MG63 (cell line): Measurements from ENCODE around the gene PPP2R2C. TPM values are rescaled to one million over a fixed set of nuclear protein-coding genes. Genes with fewer than 3 reads are reported as not detected.

ENCODE experiments used
- DNase-seq: peaks from one replicate; pipeline ENCODE4 v3.0.0-alpha.2; 2020
- H3K27me3 ChIP-seq: fragments of 250-450 bp; sonication (Bioruptor Pico); 2 replicates; pipeline ENCODE4 v1.5.1; 2020; ENCODE audit warnings: mild to moderate bottlenecking, moderate library complexity
- H3K36me3 ChIP-seq: fragments of 250-450 bp; sonication (Bioruptor Pico); 2 replicates; pipeline ENCODE4 v1.5.1; 2020; ENCODE audit warnings: mild to moderate bottlenecking, moderate library complexity
- H3K4me3 ChIP-seq: fragments of 250-450 bp; sonication (Bioruptor Pico); 2 replicates; pipeline ENCODE4 v1.5.1; 2020; ENCODE audit warnings: mild to moderate bottlenecking, moderate library complexity
- H3K9me3 ChIP-seq: fragments of 250-450 bp; sonication (Bioruptor Pico); 2 replicates; pipeline ENCODE4 v1.5.1; 2020; ENCODE audit warnings: mild to moderate bottlenecking, moderate library complexity
- total RNA-seq: library from RNA; depleted of rRNA; stranded (reverse); fragments of >200 nt; shearing (Covaris generic); gene quantifications from 2 replicates; pipeline ENCODE4 v1.2.3, GENCODE V29; 2014; ENCODE audit warnings: low replicate concordance

Gene PPP2R2C
- total RNA-seq, 1 experiment from 2014 or later = 3.3 TPM

DNA sequence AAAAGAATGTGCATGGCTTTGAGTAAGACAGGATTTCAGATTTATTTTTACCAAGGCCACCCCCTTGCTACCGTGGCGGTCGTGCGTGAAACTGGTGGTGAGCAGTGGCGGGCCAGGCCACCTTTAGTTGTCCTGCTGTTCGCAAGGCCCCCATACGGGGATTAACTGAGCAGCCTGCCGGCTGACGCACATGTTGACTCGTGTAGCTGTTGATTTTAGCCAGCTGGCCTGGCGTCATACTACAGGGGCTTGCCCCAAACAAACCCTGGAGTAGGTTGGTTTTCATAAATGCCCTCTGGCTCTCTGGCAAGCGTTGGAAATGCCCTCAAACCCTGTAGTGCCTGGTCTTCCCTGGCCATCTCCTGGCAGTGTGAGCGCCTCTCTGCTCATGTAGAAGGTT lies 174.4 kb downstream of the PPP2R2C start:
- Histone ChIP-seq H3K9me3 (no peaks in the 10 kb centered on the region), H3K36me3 (no peaks in the 10 kb centered on the region)

DNA sequence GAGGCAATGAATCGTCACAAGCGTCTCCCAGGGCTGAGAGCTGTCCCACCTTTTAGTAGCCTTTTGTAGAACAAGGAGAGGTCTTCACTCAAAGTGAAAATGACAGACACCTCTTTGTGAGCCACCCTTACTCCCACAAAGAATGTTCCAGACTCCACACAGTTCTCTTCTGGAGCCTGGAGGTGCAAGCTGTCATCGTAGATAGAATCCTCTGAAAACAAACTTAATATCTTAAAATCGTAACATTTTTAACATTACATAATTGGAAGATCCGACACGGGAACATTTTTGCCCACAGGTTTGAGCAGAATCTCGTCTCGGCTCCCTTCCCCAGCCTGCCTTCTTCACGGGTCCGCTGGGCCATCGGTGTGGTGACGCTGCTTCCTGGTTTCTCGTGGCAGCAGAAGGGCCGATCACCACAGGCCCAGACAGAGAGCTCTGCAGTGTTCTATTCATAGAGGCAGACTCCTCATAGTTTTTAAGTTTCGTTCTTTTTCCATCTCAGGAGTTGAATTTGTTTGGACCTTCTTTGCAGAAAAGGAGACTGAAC lies 175.1 kb downstream of the PPP2R2C start:
- Histone ChIP-seq H3K27me3 (no peaks in the 10 kb centered on the region), H3K4me3 (no peak overlapping the region), H3K9me3 (no peaks in the 10 kb centered on the region), H3K36me3 (no peaks in the 10 kb centered on the region)
- no peak for DNase-seq

More for the DNA sequence above, 174.4 kb downstream of the PPP2R2C start:
- DNase-seq = no peak
- Histone ChIP-seq H3K27me3 (no peaks in the 10 kb centered on the region), H3K4me3 (no peak overlapping the region)

DNA sequence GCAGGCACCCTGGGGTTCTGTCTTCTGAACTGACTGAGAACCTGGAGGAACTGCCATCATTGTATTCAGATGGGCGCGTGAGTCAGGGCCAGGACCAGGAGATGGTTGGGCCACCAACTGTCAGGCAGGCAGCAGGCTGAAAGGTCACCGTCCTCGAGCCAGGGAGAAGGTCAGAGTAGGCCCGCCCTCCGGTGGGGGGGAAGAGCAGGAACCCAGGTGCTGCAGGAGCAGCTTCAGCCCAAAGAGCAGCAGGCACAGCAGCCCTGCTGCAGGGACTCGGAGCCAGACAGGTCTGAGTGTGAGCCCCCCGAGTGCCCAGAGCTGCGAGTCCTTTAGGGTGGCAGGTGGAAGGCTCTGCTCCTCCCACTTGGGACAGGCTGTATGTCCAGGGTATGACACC lies 176.4 kb downstream of the PPP2R2C start:
- Histone ChIP-seq H3K27me3 (no peaks in the 10 kb centered on the region), H3K36me3 (no peaks in the 10 kb centered on the region), H3K9me3 (no peaks in the 10 kb centered on the region), H3K4me3 (no peak overlapping the region)
- no peak for DNase-seq

DNA sequence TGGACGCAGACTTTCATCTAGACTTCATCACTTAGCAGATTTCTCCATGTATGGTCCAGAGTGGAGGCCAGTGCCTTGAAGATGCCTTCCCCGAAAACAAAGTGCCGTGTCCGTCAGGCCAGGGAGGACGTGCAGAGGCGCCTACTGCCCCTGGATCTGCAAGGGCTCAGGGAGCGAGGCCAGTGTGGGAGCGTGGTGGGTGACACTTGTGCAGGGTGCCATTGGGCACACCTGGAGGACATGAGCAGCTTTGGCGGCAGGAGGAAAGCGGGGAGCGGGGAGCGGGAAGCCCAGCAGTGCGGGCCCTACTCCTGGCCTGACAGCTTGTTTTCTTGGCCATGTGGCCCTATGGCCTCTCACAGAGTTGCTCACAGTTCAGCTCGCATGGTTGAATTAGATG lies 176.9 kb downstream of the PPP2R2C start:
- H3K9me3 ChIP-seq = no peaks in the 10 kb centered on the region
- H3K4me3 ChIP-seq = no peak overlapping the region
- no peaks in the 10 kb centered on the region for H3K27me3 ChIP-seq
- no peaks in the 10 kb centered on the region for H3K36me3 ChIP-seq
- DNase-seq = no peak

DNA sequence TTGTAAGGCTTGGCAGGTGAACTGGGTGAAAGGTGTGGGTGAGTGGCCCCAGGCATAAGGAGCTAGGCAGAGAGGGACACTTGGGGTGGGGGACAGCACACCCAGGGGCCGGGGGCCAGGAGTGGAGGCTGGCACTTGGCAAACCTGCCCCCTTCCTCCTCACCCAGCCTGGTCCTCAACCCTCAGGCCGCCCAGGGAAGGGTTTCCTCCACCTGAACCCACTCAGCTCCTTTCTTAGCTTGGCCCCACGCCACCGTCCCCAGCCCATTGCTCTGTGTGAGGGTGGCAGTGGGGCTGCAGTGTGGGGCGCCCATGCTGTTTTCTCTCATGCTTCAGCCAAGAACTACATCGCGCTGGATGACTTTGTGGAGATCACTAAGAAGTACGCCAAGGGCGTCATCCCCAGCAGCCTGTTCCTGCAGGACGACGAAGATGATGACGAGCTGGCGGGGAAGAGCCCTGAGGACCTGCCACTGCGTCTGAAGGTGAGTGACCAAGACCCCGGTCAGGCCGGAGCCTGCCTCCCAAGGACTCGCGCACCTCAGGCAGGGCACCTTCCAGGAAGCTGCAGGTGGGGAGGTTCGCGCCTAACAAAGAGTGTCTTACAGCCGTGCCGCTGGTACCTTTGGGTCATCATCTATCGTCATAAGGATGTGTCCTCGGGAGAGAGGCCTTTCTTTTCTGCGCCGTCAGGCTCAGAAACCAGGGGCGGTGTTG lies 177.6 kb downstream of the PPP2R2C start:
- no peaks in the 10 kb centered on the region for H3K27me3 ChIP-seq
- H3K4me3 ChIP-seq = no peak overlapping the region
- no peaks in the 10 kb centered on the region for H3K9me3 ChIP-seq
- DNase-seq = no peak
- no peaks in the 10 kb centered on the region for H3K36me3 ChIP-seq

DNA sequence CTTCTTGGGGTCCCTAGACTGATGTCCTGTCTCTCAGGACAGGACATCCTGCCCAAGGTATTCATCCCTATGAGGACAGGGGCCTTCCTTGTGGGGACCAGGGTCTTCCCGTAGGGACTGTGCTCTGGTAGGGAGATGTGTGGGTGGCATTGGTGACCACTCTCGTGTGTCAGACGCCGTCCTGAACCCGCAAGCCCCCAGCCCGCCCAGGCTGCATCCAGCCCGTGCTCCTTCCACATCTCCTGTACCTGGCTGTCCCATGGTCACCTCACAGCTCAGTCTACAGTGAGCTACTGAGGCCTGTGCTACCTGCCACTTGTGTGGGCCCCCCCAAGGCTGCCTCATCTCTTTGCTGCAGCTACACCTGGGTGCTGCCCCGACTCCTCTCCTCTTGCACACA lies 178.8 kb downstream of the PPP2R2C start:
- H3K27me3 ChIP-seq = no peaks in the 10 kb centered on the region
- H3K4me3 ChIP-seq = no peak overlapping the region
- DNase-seq = no peak
- H3K36me3 ChIP-seq = no peaks in the 10 kb centered on the region
- no peaks in the 10 kb centered on the region for H3K9me3 ChIP-seq

DNA sequence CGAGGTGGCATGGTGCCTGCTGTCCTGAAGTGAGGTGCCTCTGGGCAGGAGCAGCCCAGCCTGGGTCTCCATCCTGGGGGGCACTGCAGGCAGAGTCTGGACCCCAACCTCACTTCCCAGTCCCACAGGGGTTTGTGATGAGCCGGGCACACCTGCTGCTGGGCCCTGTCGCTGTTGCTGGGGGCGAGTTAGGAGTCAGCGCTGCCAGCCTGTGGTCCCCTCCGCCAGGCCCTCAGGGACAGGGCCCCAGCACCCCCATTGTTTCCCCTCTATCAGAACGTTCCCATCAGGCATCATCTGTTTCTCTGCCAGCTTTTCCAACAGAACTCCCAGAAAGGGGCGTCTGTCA lies 179.3 kb downstream of the PPP2R2C start:
- Histone ChIP-seq H3K36me3 (no peaks in the 10 kb centered on the region), H3K9me3 (no peaks in the 10 kb centered on the region)

DNA sequence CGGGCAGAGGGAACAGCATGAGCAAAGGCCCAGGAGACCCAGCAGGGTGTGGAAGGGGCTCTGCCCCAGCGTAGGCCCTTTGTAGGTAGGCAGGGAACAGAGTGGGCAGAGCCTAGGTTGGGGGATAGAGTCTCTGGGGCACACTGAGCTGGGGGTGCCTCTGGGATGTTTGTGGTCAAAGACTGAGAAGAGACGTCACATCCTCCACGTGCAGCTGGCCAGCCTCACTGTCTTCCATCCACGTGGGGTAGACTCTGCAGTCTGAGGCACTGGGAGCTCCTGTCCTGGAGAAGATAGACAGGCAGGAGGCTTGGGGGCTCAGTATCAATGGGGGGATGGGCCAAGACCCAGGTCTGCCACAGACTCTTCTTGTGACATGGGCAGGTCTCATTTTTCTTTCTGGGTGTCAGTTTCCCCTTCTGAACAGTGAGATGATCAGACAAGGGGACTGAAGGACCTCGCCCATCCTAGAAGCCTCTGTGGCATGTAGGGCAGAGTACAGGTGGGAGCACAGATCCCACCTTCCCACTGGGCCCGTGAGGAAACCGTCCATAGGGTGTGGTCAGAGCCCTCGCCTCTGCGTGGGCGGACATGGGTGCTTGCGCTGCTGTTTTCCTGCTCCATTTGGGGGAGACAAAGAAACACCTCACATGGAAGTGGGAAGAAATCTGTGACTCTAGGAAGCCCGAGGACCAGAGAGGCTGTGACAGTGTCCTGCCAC lies 179.9 kb downstream of the PPP2R2C start:
- Histone ChIP-seq H3K27me3 (no peaks in the 10 kb centered on the region), H3K4me3 (no peak overlapping the region), H3K9me3 (no peaks in the 10 kb centered on the region), H3K36me3 (no peaks in the 10 kb centered on the region)
- no peak for DNase-seq

More for the DNA sequence above, 179.3 kb downstream of the PPP2R2C start:
- Histone ChIP-seq H3K27me3 (no peaks in the 10 kb centered on the region), H3K4me3 (no peak overlapping the region)
- DNase-seq = no peak

DNA sequence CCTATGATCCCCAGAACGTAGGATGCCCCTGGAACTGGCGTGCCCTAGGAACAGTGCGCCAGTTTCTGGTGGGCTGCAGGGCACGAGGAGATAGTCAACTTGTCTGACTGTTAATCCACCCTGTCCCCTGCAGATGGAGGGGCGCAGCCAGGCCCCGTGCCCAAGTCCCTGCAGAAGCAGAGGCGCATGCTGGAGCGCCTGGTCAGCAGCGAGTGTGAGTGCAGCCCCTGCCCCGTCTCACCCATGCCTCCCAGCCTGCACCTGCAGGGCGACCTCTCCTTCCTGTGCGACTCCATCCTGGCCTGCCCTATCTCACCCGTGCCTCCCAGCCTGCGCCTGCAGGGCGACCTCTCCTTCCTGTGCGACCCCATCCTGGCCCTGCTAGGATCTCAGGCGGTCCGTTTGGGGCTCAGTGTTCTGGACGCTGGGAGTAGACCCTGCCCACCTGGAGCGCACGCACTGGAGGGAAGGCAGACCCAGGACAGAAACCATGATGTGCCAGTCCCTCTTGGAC lies 180.6 kb downstream of the PPP2R2C start:
- no peaks in the 10 kb centered on the region for H3K9me3 ChIP-seq
- no peaks in the 10 kb centered on the region for H3K36me3 ChIP-seq
- H3K4me3 ChIP-seq = no peak overlapping the region
- no peaks in the 10 kb centered on the region for H3K27me3 ChIP-seq
- DNase-seq = no peak

DNA sequence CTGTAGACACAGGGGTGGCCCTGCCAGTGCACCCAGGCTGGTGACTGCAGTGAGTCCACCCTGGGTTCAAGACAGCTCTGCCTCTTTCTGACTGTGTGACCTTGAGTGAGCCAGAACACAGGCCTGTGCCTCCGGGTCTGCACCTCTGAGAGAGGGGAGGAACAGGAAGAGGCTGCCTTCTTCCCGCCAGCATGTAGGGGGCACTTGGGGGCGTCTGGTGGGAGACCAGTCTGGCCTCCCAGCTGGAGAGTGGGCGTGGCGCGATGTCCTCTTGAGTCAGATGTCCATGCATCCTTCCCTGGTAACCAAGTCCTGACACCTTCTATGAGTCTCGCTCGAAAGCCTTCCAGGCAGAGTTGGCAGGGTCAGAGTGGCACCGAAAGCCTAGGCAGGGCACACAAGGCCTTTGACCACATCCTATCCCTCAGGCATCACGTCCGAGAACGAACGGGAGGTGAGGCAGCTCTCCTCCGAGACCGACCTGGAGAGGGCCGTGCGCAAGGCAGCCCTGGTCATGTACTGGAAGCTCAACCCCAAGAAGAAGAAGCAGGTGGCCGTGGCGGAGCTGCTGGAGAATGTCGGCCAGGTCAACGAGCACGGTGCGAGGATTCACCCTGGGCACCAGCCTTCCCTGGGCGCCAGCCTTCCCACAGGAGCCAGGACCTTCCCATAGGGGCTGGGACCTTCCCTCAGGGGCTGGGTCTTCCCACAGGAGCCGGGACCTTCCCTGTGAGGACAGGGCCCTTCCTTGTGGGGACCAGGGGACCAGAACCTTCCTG lies 181.5 kb downstream of the PPP2R2C start:
- no peak for DNase-seq
- no peaks in the 10 kb centered on the region for H3K27me3 ChIP-seq
- no peaks in the 10 kb centered on the region for H3K9me3 ChIP-seq
- no peaks in the 10 kb centered on the region for H3K36me3 ChIP-seq
- no peak overlapping the region for H3K4me3 ChIP-seq

DNA sequence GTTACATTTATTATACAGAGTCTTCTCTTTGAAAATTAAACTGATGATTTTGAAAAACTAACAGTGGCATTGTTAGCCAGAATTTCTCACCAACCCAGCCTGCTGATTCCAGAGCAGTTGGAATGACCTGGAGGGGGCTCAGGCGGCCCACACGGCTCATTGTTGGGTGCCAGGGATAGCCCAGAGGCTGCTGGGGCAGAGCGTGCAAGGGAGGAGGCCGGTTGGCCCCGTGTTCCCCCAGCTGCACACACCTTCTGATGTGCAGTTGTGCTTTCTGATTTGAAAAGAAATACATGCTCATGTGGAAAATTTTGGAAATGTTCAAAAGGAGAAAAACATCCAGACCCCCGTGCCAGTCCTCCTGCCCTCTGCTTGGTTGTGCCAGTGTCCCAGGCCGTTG lies 182.2 kb downstream of the PPP2R2C start:
- no peaks in the 10 kb centered on the region for H3K27me3 ChIP-seq
- H3K36me3 ChIP-seq = no peaks in the 10 kb centered on the region

DNA sequence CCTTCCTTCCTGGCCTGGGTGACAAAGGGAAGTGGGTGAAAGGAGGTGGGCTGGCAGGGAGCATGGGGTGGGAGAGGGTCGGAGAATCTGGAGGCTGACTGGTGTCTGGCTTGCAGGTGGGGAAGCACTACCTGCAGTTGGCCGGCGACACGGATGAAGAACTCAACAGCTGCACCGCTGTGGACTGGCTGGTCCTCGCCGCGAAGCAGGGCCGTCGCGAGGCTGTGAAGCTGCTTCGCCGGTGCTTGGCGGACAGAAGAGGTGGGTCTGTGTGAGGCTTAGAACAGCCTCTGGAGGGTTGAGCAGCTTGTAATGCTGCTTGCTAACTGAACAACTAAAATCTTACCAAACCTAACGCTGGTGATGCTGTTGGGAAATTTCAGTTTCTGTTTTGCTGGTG lies 183.5 kb downstream of the PPP2R2C start:
- no peak overlapping the region for H3K4me3 ChIP-seq
- H3K27me3 ChIP-seq = no peaks in the 10 kb centered on the region
- H3K36me3 ChIP-seq = no peaks in the 10 kb centered on the region
- DNase-seq = no peak
- no peaks in the 10 kb centered on the region for H3K9me3 ChIP-seq

More for the DNA sequence above, 182.2 kb downstream of the PPP2R2C start:
- Histone ChIP-seq H3K4me3 (no peak overlapping the region), H3K9me3 (no peaks in the 10 kb centered on the region)
- no peak for DNase-seq

DNA sequence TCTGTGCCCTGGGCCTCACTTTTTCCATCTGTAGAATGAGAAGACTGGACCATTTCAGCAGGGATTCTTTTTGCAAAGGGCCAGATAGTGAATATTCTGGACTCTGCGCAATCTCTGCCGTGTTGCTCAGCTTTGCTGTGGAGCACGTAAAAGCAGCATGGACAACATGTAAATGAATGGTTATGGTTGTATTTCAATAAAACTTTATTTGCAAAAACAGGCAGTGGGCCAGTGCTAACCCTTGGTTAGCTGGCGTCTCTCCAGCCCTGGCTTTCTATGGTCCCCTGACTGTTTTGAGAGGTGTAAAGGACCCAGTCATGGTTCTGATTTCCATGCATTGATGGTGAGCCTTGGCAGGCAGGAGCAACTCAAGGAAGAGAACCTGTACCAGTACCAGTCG lies 184.1 kb downstream of the PPP2R2C start:
- Histone ChIP-seq H3K36me3 (no peaks in the 10 kb centered on the region), H3K9me3 (no peaks in the 10 kb centered on the region), H3K27me3 (no peaks in the 10 kb centered on the region), H3K4me3 (no peak overlapping the region)
- DNase-seq = no peak

DNA sequence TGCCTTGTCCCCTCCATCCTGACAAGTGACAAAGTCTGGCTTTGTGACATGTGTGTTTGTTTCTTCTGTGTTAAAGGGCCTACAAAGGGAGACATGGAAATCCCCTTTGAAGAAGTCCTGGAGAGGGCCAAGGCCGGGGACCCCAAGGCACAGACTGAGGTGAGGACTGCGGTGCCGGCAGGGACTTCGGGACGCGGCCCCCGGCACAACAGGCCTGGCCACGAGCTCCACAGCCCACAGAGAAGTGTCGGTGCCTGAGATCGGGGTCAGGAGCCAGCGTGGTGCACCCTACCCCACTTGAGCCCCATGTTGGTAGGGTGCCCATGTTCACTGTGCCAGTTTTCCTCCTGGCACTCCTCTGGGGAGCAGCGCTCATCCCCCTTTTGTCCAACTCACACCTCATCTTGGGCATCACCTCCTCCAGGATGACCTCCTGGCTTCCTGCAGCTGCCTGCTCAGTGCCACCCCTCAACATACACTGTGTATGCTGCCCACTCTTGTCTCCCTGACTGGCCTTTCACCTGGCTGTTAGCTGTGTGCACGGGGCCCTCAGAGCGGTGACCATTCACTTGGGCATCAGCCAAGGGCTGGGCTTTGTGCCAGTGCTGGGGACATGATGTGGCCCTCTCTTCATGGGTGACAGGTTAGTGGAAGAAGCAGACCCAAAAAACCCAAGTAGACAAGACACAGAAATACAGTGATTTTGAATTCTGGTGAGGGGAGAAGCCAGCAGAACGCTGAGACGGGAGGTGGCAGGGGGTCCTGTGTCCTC lies 185.2 kb downstream of the PPP2R2C start:
- no peaks in the 10 kb centered on the region for H3K36me3 ChIP-seq
- no peaks in the 10 kb centered on the region for H3K9me3 ChIP-seq
- no peak for DNase-seq
- no peak overlapping the region for H3K4me3 ChIP-seq
- H3K27me3 ChIP-seq = no peaks in the 10 kb centered on the region

DNA sequence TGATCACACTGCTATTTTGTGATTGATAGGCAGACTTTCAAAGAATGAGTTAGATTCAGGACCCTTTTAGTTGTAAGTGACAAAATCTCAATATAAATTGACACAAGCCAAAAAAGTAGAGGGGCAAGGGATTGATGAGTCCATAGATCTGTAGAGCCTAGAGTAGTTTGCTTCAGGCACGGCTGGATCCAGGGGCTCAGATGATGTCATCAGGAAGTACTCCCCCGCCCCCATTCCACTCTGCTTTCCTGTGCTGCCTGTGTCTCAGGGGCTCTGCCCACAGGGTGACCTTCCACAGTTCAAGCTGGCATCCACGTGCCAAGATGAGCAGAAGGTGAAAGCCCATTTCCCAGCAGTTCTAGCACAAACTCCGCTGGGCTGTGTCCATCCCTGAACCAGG lies 189.1 kb downstream of the PPP2R2C start:
- DNase-seq = no peak
- no peaks in the 10 kb centered on the region for H3K36me3 ChIP-seq
- no peaks in the 10 kb centered on the region for H3K9me3 ChIP-seq
- no peaks in the 10 kb centered on the region for H3K27me3 ChIP-seq
- H3K4me3 ChIP-seq = no peak overlapping the region

DNA sequence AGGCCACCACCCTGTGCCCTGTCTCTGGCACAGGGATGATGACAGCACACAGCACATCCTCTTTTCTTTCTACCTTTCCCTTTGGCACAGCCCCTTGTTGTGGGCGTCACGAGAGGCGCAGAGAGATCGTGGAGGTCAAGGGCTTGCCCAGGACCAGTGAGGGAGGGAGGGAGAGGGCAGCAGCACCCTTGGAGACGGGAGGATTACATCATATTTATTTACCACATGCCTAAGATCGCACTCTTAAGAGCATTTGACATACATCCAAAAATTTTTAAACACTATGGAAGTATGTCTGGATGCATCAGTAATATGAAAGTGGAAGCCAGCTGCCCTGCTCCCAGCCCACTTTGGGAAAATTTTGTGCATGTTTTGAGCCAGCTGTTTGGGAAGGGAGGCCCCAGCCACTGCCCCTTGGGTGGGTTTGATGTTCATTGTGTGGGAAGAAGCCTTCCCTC lies 190.1 kb downstream of the PPP2R2C start:
- Histone ChIP-seq H3K9me3 (no peaks in the 10 kb centered on the region), H3K4me3 (no peak overlapping the region), H3K36me3 (no peaks in the 10 kb centered on the region), H3K27me3 (no peaks in the 10 kb centered on the region)
- no peak for DNase-seq
